ENCODE results near the gene ANKIB1. TPM values are rescaled to one million over a fixed set of nuclear protein-coding genes. Genes with fewer than 3 reads are reported as not detected.

Gene ANKIB1
- total RNA-seq, 2 experiments from 2014 or later: 60.0 to 66.9 TPM

- TF ChIP-seq CTCF (IDR thresholded peaks at IDR 0.05): no peak
- peak; percentile 73 for ATAC-seq (ENCODE audit: poor library complexity)
These were observed 201.1 kb downstream of the ANKIB1 start for GRCh38 chr7:92446869-92447344.

DNA sequence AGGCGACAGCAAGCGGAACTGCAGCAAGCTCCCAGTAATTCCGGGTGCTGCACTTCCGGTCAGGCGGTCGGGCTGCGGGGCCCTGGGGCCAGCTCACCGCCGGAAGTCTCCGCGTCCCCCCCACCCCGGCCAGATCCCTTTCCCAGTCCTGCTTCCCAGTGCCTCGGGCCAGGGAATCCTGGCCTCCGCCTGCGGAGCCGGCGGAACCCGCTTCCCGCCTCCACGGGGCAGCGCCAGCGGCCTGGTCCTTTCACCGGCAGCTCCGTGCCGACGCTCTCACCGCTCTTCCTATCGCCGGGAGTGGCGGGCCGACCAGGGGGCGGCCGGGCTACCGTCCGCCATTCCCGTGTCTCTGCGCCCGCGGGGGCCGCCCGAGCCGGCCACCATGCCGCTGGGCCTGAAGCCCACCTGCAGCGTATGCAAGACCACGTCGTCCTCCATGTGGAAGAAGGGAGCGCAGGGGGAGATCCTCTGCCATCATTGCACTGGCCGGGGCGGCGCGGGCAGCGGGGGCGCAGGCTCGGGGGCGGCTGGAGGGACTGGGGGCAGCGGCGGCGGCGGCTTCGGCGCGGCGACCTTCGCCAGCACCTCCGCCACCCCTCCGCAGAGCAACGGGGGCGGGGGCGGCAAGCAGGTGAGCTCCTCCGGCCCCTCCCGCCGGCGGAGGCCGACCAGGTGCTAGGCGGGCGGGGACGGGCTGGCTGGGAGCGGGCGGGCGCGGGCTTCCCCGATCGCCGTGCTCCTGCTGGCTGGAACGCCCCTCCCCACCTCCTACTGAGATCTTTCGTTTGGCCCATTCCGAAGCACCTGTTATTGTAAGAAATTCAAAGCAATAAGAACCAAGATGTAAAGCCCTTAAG, 201.8 kb downstream of the ANKIB1 start, which contains the start of gene GATAD1:
TSS of gene GATAD1 (plus strand) at position 138 of the 860 bp plus-strand sequence. CDS start at position 386, 248 bp downstream.
- ATAC-seq (ENCODE audit: poor library complexity): peak; percentile 56
- Histone ChIP-seq H3K9me3 (ENCODE audit: control insufficient read depth in 1 of 2, insufficient read depth in 1 of 2, low read length in 2 of 2) (no peaks in the 10 kb centered on the region), H3K4me1 (ENCODE audit: insufficient read depth, low read length) (peaks cover 13% of the 10 kb centered on the region), H3K4me3 (ENCODE audit: low read length) (peak within 1 kb of the TSS; percentile 85), H3K27ac (ENCODE audit: low read depth in 1 of 2, low read length in 2 of 2) (peak within 1 kb of the TSS; percentile 92 to 93), H3K36me3 (ENCODE audit: insufficient read depth, low read length) (peaks cover 19% of the 10 kb centered on the region), H3K27me3 (ENCODE audit: control insufficient read depth in 1 of 2, insufficient read depth in 2 of 2, low read length in 2 of 2) (no peaks in the 10 kb centered on the region)
- TF ChIP-seq CTCF (IDR thresholded peaks at IDR 0.05): peak; percentile 95
- POLR2A ChIA-PET: interaction anchor here (0.6 to 3.0 kb wide), 25 partner anchors 9 to 1358 kb away, joined by 3 to 77 read pairs (median 5); partner anchors contain the start of genes AKAP9, ANKIB1, CYP51A1 and FAM133B
- Mint-ChIP-seq H3K9me3 (no peaks in the 10 kb centered on the region), H3K4me3 (peak within 1 kb of the TSS; percentile 96), H3K36me3 (ENCODE audit: low read depth) (peaks cover 18% of the 10 kb centered on the region), H3K27me3 (no peaks in the 10 kb centered on the region), H3K27ac (peak within 1 kb of the TSS; percentile 94), H3K4me1 (ENCODE audit: low read depth) (peaks cover 4% of the 10 kb centered on the region)
- intact Hi-C loops (cut with DNase I, micrococcal nuclease): loop anchor here (1.0 to 10.0 kb wide), 14 partner anchors 23 to 1993 kb away; partner anchors contain the start of genes CYP51A1 (in 2 of the 2), ANKIB1 (in 1 of the 2), KRIT1 (in 1 of the 2) and LRRD1 (in 1 of the 2)
- peak; percentile 63 to 91 (median 72) for DNase-seq
- CTCF ChIA-PET: interaction anchor here (0.8 to 3.0 kb wide), 19 partner anchors 9 to 1992 kb away, joined by 3 to 41 read pairs (median 5); partner anchors contain the start of genes ANKIB1, CYP51A1, FAM133B and KRIT1

More at GRCh38 chr7:92446869-92447344, 201.1 kb downstream of the ANKIB1 start:
- Mint-ChIP-seq H3K27ac (peak overlapping the region; percentile 94), H3K4me3 (peak overlapping the region; percentile 95), H3K27me3 (no peaks in the 10 kb centered on the region), H3K4me1 (ENCODE audit: low read depth) (peaks cover 4% of the 10 kb centered on the region), H3K9me3 (no peaks in the 10 kb centered on the region), H3K36me3 (ENCODE audit: low read depth) (peaks cover 18% of the 10 kb centered on the region)
- Histone ChIP-seq H3K36me3 (ENCODE audit: insufficient read depth, low read length) (peaks cover 13% of the 10 kb centered on the region), H3K27ac (ENCODE audit: low read depth in 1 of 2, low read length in 2 of 2) (peak overlapping the region; percentile 92 to 93), H3K4me3 (ENCODE audit: low read length) (peak overlapping the region; percentile 85), H3K27me3 (ENCODE audit: control insufficient read depth in 1 of 2, insufficient read depth in 2 of 2, low read length in 2 of 2) (no peaks in the 10 kb centered on the region), H3K4me1 (ENCODE audit: insufficient read depth, low read length) (peaks cover 13% of the 10 kb centered on the region), H3K9me3 (ENCODE audit: control insufficient read depth in 1 of 2, insufficient read depth in 1 of 2, low read length in 2 of 2) (no peaks in the 10 kb centered on the region)
- ChIA-PET POLR2A (interaction anchor here (0.6 to 3.0 kb wide), 20 partner anchors 9 to 1304 kb away, joined by 3 to 77 read pairs (median 5); partner anchors contain the start of genes AKAP9, ANKIB1, CYP51A1 and FAM133B), CTCF (interaction anchor here (0.8 to 3.0 kb wide), 19 partner anchors 9 to 1992 kb away, joined by 3 to 41 read pairs (median 5); partner anchors contain the start of genes ANKIB1, CYP51A1, FAM133B and KRIT1)
- intact Hi-C loops (cut with DNase I, micrococcal nuclease): loop anchor here (1.0 to 10.0 kb wide), 12 partner anchors 21 to 1992 kb away; partner anchors contain the start of genes CYP51A1 (in 2 of the 2), ANKIB1 (in 1 of the 2), KRIT1 (in 1 of the 2) and LRRD1 (in 1 of the 2)
- peak in 1 of 14 experiments; percentile 2 for DNase-seq

All from CD4-positive, alpha-beta T cell (primary cell).